Measurements from ENCODE around the gene RPL29.

Gene RPL29

GRCh38 chr3:51955893-51956770 lies 39.6 kb downstream of the RPL29 start:
- ChIA-PET POLR2A (no interaction called here), CTCF (no interaction called here)
- TF ChIP-seq BHLHE40 (IDR thresholded peaks at IDR 0.05; ENCODE audit: borderline replicate concordance) (no peak), FOXK2 (IDR thresholded peaks at IDR 0.05) (no peak), ZNF384 (IDR thresholded peaks at IDR 0.05) (no peak), CTBP1 (IDR thresholded peaks at IDR 0.05; ENCODE audit: borderline replicate concordance) (no peak), ELF4 (IDR thresholded peaks at IDR 0.05) (no peak), HDGF (IDR thresholded peaks at IDR 0.05; ENCODE audit: borderline replicate concordance) (no peak), TARDBP (IDR thresholded peaks at IDR 0.05) (no peak), LEF1 (IDR thresholded peaks at IDR 0.05; ENCODE audit: borderline replicate concordance) (no peak), ARNT (IDR thresholded peaks at IDR 0.05) (no peak), FOXM1 (IDR thresholded peaks at IDR 0.05; ENCODE audit: borderline replicate concordance) (no peak), SUZ12 (IDR thresholded peaks at IDR 0.05) (no peak), FOXA1 (IDR thresholded peaks at IDR 0.05) (no peak)
- no peak for DNase-seq (ENCODE audit: extremely low spot score)

- CTCF ChIA-PET: no interaction called here
- POLR2A ChIA-PET: no interaction called here
Measured at GRCh38 chr3:51955175-51955892, 40.4 kb downstream of the RPL29 start, which contains the start of gene GPR62. GPR62 (plus strand) TSS chr3:51955381; CDS start chr3:51955653, 272 bp downstream.

GRCh38 chr3:51954713-51955112 lies 41.0 kb downstream of the RPL29 start:
- POLR2A ChIA-PET: interaction anchor here (1.3 to 1.4 kb wide), 2 partner anchors 19 to 20 kb away, joined by 3 to 4 read pairs; partner anchors contain the start of genes ABHD14A and ABHD14B
- CTCF ChIA-PET: interaction anchor here (1.5 to 1.9 kb wide), 2 partner anchors 12 to 13 kb away, joined by 7 to 17 read pairs; partner anchors contain the start of gene RRP9
- DNase-seq (ENCODE audit: extremely low spot score): no peak
- TF ChIP-seq SP1 (IDR thresholded peaks at IDR 0.05) (no peak), FOXK2 (IDR thresholded peaks at IDR 0.05) (no peak), FOXM1 (IDR thresholded peaks at IDR 0.05; ENCODE audit: borderline replicate concordance) (no peak), HDGF (IDR thresholded peaks at IDR 0.05; ENCODE audit: borderline replicate concordance) (no peak), NFRKB (IDR thresholded peaks at IDR 0.05) (no peak)

More at GRCh38 chr3:51955175-51955892, 40.4 kb downstream of the RPL29 start, which contains the start of gene GPR62:
- no peak for DNase-seq (ENCODE audit: extremely low spot score)
- TF ChIP-seq LEF1 (IDR thresholded peaks at IDR 0.05; ENCODE audit: borderline replicate concordance): no peak
- TF ChIP-seq FOXM1 (IDR thresholded peaks at IDR 0.05; ENCODE audit: borderline replicate concordance): no peak
- no peak for TF ChIP-seq FOXA1 (IDR thresholded peaks at IDR 0.05)
- TF ChIP-seq TARDBP (IDR thresholded peaks at IDR 0.05): no peak
- TF ChIP-seq SP1 (IDR thresholded peaks at IDR 0.05): no peak
- no peak for TF ChIP-seq CTBP1 (IDR thresholded peaks at IDR 0.05; ENCODE audit: borderline replicate concordance)
- no peak for TF ChIP-seq BHLHE40 (IDR thresholded peaks at IDR 0.05; ENCODE audit: borderline replicate concordance)
- no peak for TF ChIP-seq L3MBTL2 (conservative IDR thresholded peaks at IDR 0.05)
- TF ChIP-seq HDGF (IDR thresholded peaks at IDR 0.05; ENCODE audit: borderline replicate concordance): no peak
- no peak for TF ChIP-seq NFRKB (IDR thresholded peaks at IDR 0.05)
- no peak for TF ChIP-seq ELF4 (IDR thresholded peaks at IDR 0.05)
- no peak for TF ChIP-seq SUZ12 (IDR thresholded peaks at IDR 0.05)
- no peak for TF ChIP-seq ARNT (IDR thresholded peaks at IDR 0.05)
- TF ChIP-seq ZNF384 (IDR thresholded peaks at IDR 0.05): no peak
- no peak for TF ChIP-seq PKNOX1 (IDR thresholded peaks at IDR 0.05)
- TF ChIP-seq FOXK2 (IDR thresholded peaks at IDR 0.05): no peak

GRCh38 chr3:51954105-51954504 lies 41.6 kb downstream of the RPL29 start:
- ChIA-PET CTCF (interaction anchor here (1.5 to 1.9 kb wide), 3 partner anchors 11 to 29 kb away, joined by 3 to 17 read pairs (median 7); partner anchors contain the start of gene RRP9), POLR2A (interaction anchor here (1.1 to 1.4 kb wide), 3 partner anchors 9 to 21 kb away, joined by 3 to 4 read pairs (median 3); partner anchors contain the start of genes ABHD14A and ABHD14B)
- TF ChIP-seq ARNT (IDR thresholded peaks at IDR 0.05): no peak
- TF ChIP-seq HDGF (IDR thresholded peaks at IDR 0.05; ENCODE audit: borderline replicate concordance): no peak
- no peak for TF ChIP-seq FOXM1 (IDR thresholded peaks at IDR 0.05; ENCODE audit: borderline replicate concordance)
- TF ChIP-seq FOXK2 (IDR thresholded peaks at IDR 0.05): no peak
- no peak for TF ChIP-seq TARDBP (IDR thresholded peaks at IDR 0.05)
- TF ChIP-seq FOXA1 (IDR thresholded peaks at IDR 0.05): no peak
- TF ChIP-seq BHLHE40 (IDR thresholded peaks at IDR 0.05; ENCODE audit: borderline replicate concordance): no peak
- no peak for TF ChIP-seq SUZ12 (IDR thresholded peaks at IDR 0.05)
- TF ChIP-seq CTBP1 (IDR thresholded peaks at IDR 0.05; ENCODE audit: borderline replicate concordance): no peak
- TF ChIP-seq NFRKB (IDR thresholded peaks at IDR 0.05): no peak
- TF ChIP-seq ELF4 (IDR thresholded peaks at IDR 0.05): no peak
- no peak for TF ChIP-seq PKNOX1 (IDR thresholded peaks at IDR 0.05)
- TF ChIP-seq LEF1 (IDR thresholded peaks at IDR 0.05; ENCODE audit: borderline replicate concordance): no peak
- TF ChIP-seq SP1 (IDR thresholded peaks at IDR 0.05): no peak
- no peak for TF ChIP-seq L3MBTL2 (conservative IDR thresholded peaks at IDR 0.05)
- no peak for TF ChIP-seq ZNF384 (IDR thresholded peaks at IDR 0.05)
- no peak for DNase-seq (ENCODE audit: extremely low spot score)

GRCh38 chr3:51953445-51953844 lies 42.2 kb downstream of the RPL29 start:
- CTCF ChIA-PET: interaction anchor here (0.6 to 1.9 kb wide), 4 partner anchors 11 to 106 kb away, joined by 3 to 17 read pairs (median 7); partner anchors contain the start of gene RRP9
- TF ChIP-seq FOXK2 (IDR thresholded peaks at IDR 0.05): no peak
- no peak for TF ChIP-seq HDGF (IDR thresholded peaks at IDR 0.05; ENCODE audit: borderline replicate concordance)
- no peak for TF ChIP-seq L3MBTL2 (conservative IDR thresholded peaks at IDR 0.05)
- no peak for TF ChIP-seq NFRKB (IDR thresholded peaks at IDR 0.05)
- no peak for TF ChIP-seq ZNF384 (IDR thresholded peaks at IDR 0.05)
- TF ChIP-seq SP1 (IDR thresholded peaks at IDR 0.05): no peak
- TF ChIP-seq ELF4 (IDR thresholded peaks at IDR 0.05): no peak
- TF ChIP-seq FOXA1 (IDR thresholded peaks at IDR 0.05): no peak
- TF ChIP-seq BHLHE40 (IDR thresholded peaks at IDR 0.05; ENCODE audit: borderline replicate concordance): no peak
- no peak for TF ChIP-seq TARDBP (IDR thresholded peaks at IDR 0.05)
- no peak for TF ChIP-seq SUZ12 (IDR thresholded peaks at IDR 0.05)
- no peak for TF ChIP-seq CTBP1 (IDR thresholded peaks at IDR 0.05; ENCODE audit: borderline replicate concordance)
- TF ChIP-seq FOXM1 (IDR thresholded peaks at IDR 0.05; ENCODE audit: borderline replicate concordance): no peak
- TF ChIP-seq PKNOX1 (IDR thresholded peaks at IDR 0.05): no peak
- POLR2A ChIA-PET: interaction anchor here (1.1 to 1.4 kb wide), 3 partner anchors 10 to 21 kb away, joined by 3 to 4 read pairs (median 3); partner anchors contain the start of genes ABHD14A and ABHD14B
- no peak for DNase-seq (ENCODE audit: extremely low spot score)
